Brain microvascular endothelial cell (primary cell): ENCODE results near the gene TESK2.
A peak's percentile ranks its signal among the peaks of the same experiment; 100 is the strongest.

Source experiments
- DNase-seq: peaks from one replicate; pipeline ENCODE4 v3.0.0-alpha.2; 2020
- H3K27ac ChIP-seq: fragments of 250-450 bp; sonication (Bioruptor Pico); 2 replicates; pipeline ENCODE4 v1.5.1; 2020; ENCODE audit warnings: mild to moderate bottlenecking, moderate library complexity
- H3K27me3 ChIP-seq: fragments of 250-450 bp; sonication (Bioruptor Pico); replicated peaks from 2 replicates; pipeline ENCODE4 v1.5.1; 2020; ENCODE audit warnings: mild to moderate bottlenecking
- H3K36me3 ChIP-seq: fragments of 250-450 bp; sonication (Bioruptor Pico); replicated peaks from 2 replicates; pipeline ENCODE4 v1.5.1; 2020; ENCODE audit warnings: mild to moderate bottlenecking
- H3K4me3 ChIP-seq: 2 replicates; pipeline ENCODE4 v1.5.1; 2011; ENCODE audit warnings: low read depth, mild to moderate bottlenecking, control low read depth, low read length, moderate library complexity
- in situ Hi-C: cut with HindIII; loops from 2 replicates; pipeline ENCODE4 v1.10.0; 2017; ENCODE audit warnings: low sequenced_read_pairs, low pct_ligation_motif_present
- TF ChIP-seq, protein P1 (sequence below): IDR thresholded peaks from 2 replicates; pipeline ENCODE4 v1.5.1; 2011; ENCODE audit warnings: low read depth, mild to moderate bottlenecking, moderate library complexity, low read length, control low read depth, inconsistent platforms; ENCODE audit errors: missing control alignments

TESK2 gene

GRCh38 chr1:45304311-45305081 lies 186.5 kb downstream of the TESK2 start:
- no peaks in the 10 kb centered on the region for H3K27me3 ChIP-seq
- TF ChIP-seq, protein P1, sequence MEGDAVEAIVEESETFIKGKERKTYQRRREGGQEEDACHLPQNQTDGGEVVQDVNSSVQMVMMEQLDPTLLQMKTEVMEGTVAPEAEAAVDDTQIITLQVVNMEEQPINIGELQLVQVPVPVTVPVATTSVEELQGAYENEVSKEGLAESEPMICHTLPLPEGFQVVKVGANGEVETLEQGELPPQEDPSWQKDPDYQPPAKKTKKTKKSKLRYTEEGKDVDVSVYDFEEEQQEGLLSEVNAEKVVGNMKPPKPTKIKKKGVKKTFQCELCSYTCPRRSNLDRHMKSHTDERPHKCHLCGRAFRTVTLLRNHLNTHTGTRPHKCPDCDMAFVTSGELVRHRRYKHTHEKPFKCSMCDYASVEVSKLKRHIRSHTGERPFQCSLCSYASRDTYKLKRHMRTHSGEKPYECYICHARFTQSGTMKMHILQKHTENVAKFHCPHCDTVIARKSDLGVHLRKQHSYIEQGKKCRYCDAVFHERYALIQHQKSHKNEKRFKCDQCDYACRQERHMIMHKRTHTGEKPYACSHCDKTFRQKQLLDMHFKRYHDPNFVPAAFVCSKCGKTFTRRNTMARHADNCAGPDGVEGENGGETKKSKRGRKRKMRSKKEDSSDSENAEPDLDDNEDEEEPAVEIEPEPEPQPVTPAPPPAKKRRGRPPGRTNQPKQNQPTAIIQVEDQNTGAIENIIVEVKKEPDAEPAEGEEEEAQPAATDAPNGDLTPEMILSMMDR = no peak
- in situ Hi-C loops = loop anchor here (25.0 kb wide), 1 partner anchor 292 kb away; the partner anchor contains the start of genes HECTD3 and UROD
- DNase-seq = no peak
- peak overlapping the region; percentile 72 for H3K4me3 ChIP-seq
- H3K27ac ChIP-seq = peak overlapping the region; percentile 63
- no peaks in the 10 kb centered on the region for H3K36me3 ChIP-seq

GRCh38 chr1:45303520-45304310 lies 187.2 kb downstream of the TESK2 start:
- in situ Hi-C loops = loop anchor here (25.0 kb wide), 1 partner anchor 291 kb away; the partner anchor contains the start of genes HECTD3 and UROD
- H3K27me3 ChIP-seq = no peaks in the 10 kb centered on the region
- peak overlapping the region; percentile 72 for H3K4me3 ChIP-seq
- H3K36me3 ChIP-seq = no peaks in the 10 kb centered on the region
- TF ChIP-seq, protein P1 = peak; percentile 78
- DNase-seq = peak; percentile 98
- H3K27ac ChIP-seq = peak overlapping the region; percentile 67

- DNase-seq = no peak
- Histone ChIP-seq H3K4me3 (peak overlapping the region; percentile 56), H3K27ac (peak overlapping the region; percentile 67), H3K36me3 (no peaks in the 10 kb centered on the region), H3K27me3 (no peaks in the 10 kb centered on the region)
- in situ Hi-C loops = loop anchor here (25.0 kb wide), 1 partner anchor 290 kb away; the partner anchor contains the start of genes HECTD3 and UROD
- TF ChIP-seq, protein P1 = no peak
Measured at GRCh38 chr1:45302505-45303150, 188.3 kb downstream of the TESK2 start.

GRCh38 chr1:45300669-45300997 lies 190.3 kb downstream of the TESK2 start:
- H3K36me3 ChIP-seq = no peaks in the 10 kb centered on the region
- in situ Hi-C loops = loop anchor here (25.0 kb wide), 1 partner anchor 288 kb away; the partner anchor contains the start of genes HECTD3 and UROD
- H3K4me3 ChIP-seq = no peak overlapping the region
- TF ChIP-seq, protein P1 = no peak
- no peak overlapping the region for H3K27ac ChIP-seq
- DNase-seq = no peak
- H3K27me3 ChIP-seq = no peaks in the 10 kb centered on the region

DNA sequence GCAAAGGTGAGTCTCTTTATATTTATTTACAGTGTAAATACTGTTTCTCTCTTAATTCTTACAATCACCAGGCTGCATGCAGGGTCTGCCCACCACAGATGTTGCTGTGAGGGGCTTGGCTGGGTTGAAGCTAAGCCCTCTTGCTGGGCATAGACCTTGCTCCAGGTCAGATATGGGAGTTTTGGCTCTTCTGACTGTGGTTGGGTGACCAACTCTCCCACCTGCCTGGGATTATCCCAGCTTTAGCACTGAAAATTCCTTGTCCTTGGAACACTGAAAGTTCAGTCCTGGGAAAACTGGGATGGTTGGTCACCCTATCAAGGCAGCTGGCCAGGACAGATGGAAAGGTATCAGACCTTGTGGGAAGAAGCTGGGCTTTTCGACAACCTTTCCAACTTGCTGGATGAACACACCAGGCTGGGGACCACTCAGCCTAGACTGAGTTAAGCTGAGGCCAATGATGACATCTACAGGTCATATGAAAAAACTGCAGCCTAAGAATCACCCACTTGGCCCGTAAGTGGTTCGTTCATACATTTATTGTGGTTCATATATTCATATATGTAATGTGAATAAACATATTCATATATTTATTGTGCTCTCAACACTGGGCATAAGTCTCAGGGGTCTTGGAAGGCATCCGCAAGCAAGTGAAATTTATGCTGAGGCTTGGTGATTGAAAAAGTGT lies 190.8 kb downstream of the TESK2 start:
- Histone ChIP-seq H3K27ac (no peak overlapping the region), H3K4me3 (no peak overlapping the region), H3K36me3 (no peaks in the 10 kb centered on the region), H3K27me3 (no peaks in the 10 kb centered on the region)
- in situ Hi-C loops = loop anchor here (25.0 kb wide), 1 partner anchor 288 kb away; the partner anchor contains the start of genes HECTD3 and UROD
- TF ChIP-seq, protein P1 = peak; percentile 81
- DNase-seq = peak; percentile 71
